GM23338 (cell line): Measurements from ENCODE around the gene MACO1. TPM values are rescaled to one million over a fixed set of nuclear protein-coding genes. Genes with fewer than 3 reads are reported as not detected.

Experiments
- ATAC-seq: fragments of 200-7000 bp; cut with Tn5 transposase; 3 replicates; pipeline ENCODE4 v1.9.1; 2020
- DNase-seq: peaks from one replicate; pipeline ENCODE4 v3.0.0-alpha.2; 2015; ENCODE audit warnings: low spot score
- H2AFZ ChIP-seq: fragments of 200-600 bp; sonication (generic); 2 replicates; pipeline ENCODE4 v1.8.0; 2016; ENCODE audit warnings: antibody characterized with exemption, mild to moderate bottlenecking, moderate library complexity
- H3F3A ChIP-seq: fragments of 200-600 bp; sonication (generic); replicated peaks from 2 replicates; pipeline ENCODE4 v1.8.0; 2017; ENCODE audit warnings: antibody characterized with exemption, mixed run types, low read depth
- H3K27ac ChIP-seq: fragments of 200-600 bp; sonication (generic); 2 replicates; pipeline ENCODE4 v1.6.1; 2016; ENCODE audit warnings: low read depth
- H3K27me3 ChIP-seq: fragments of 200-600 bp; sonication (generic); 2 replicates; pipeline ENCODE4 v1.8.0; 2016; ENCODE audit warnings: mild to moderate bottlenecking, mixed run types, moderate library complexity; ENCODE audit not compliant: insufficient read depth
- H3K36me3 ChIP-seq: fragments of 200-600 bp; sonication (generic); 2 replicates; pipeline ENCODE4 v1.8.0; 2016; ENCODE audit warnings: mild to moderate bottlenecking; ENCODE audit not compliant: insufficient read depth
- H3K4me1 ChIP-seq: fragments of 200-600 bp; sonication (generic); 2 replicates; pipeline ENCODE4 v1.8.0; 2016; ENCODE audit warnings: mild to moderate bottlenecking, moderate library complexity; ENCODE audit not compliant: insufficient read depth
- H3K4me2 ChIP-seq: fragments of 200-600 bp; sonication (generic); 2 replicates; pipeline ENCODE4 v1.7.1; 2017; ENCODE audit warnings: mixed run types
- H3K4me3 ChIP-seq: fragments of 200-600 bp; sonication (generic); 2 replicates; pipeline ENCODE4 v1.6.1; 2016; ENCODE audit warnings: mixed run types
- H3K79me2 ChIP-seq: fragments of 200-600 bp; sonication (generic); replicated peaks from 2 replicates; pipeline ENCODE4 v1.8.0; 2017; ENCODE audit warnings: mild to moderate bottlenecking; ENCODE audit not compliant: insufficient read depth
- H3K9me2 ChIP-seq: fragments of 200-600 bp; sonication (generic); 2 replicates; pipeline ENCODE4 v1.8.0; 2017; ENCODE audit not compliant: insufficient read depth
- H4K20me1 ChIP-seq: fragments of 200-600 bp; sonication (generic); replicated peaks from 2 replicates; pipeline ENCODE4 v1.8.0; 2017; ENCODE audit warnings: mild to moderate bottlenecking; ENCODE audit not compliant: insufficient read depth
- H3K27ac Mint-ChIP-seq: 2 replicates; pipeline ENCODE4 v1.8.0; 2020; ENCODE audit warnings: inconsistent platforms, mild to moderate bottlenecking, moderate library complexity, mixed read lengths
- H3K27me3 Mint-ChIP-seq: 3 replicates; pipeline ENCODE4 v1.8.0; 2022; ENCODE audit warnings: low read depth, mild to moderate bottlenecking, moderate library complexity, mixed read lengths, inconsistent platforms; ENCODE audit not compliant: insufficient read depth, poor library complexity
- H3K36me3 Mint-ChIP-seq: 3 replicates; pipeline ENCODE4 v1.8.0; 2021; ENCODE audit warnings: low read depth, mild to moderate bottlenecking, inconsistent platforms, moderate library complexity, mixed read lengths
- H3K4me1 Mint-ChIP-seq: 3 replicates; pipeline ENCODE4 v1.8.0; 2020; ENCODE audit warnings: mild to moderate bottlenecking, inconsistent platforms, mixed read lengths
- H3K4me3 Mint-ChIP-seq: 3 replicates; pipeline ENCODE4 v1.8.0; 2021; ENCODE audit warnings: moderate library complexity, mild to moderate bottlenecking, inconsistent platforms, mixed read lengths
- H3K9me3 Mint-ChIP-seq: 3 replicates; pipeline ENCODE4 v1.8.0; 2020; ENCODE audit warnings: moderate library complexity, mild to moderate bottlenecking, inconsistent platforms, mixed read lengths
- CTCF ChIP-seq, 2 experiments: fragments of 200-600 bp in 1 of 2; sonication (generic) in 1 of 2; conservative IDR thresholded peaks; 2 replicates each; pipeline versions ENCODE4 v1.5.1 to v1.6.1; 2016 to 2017; ENCODE audit warnings: antibody characterized with exemption in 2 of 2, low read depth in 2 of 2, mild to moderate bottlenecking in 2 of 2, moderate library complexity in 1 of 2
- ETS1 ChIP-seq: IDR thresholded peaks from 2 replicates; pipeline ENCODE4 v1.6.1; 2016; ENCODE audit warnings: antibody characterized with exemption
- EZH2phosphoT487 ChIP-seq: fragments of 200-600 bp; sonication (generic); IDR thresholded peaks from one replicate; pipeline ENCODE4 v1.8.1; 2018; ENCODE audit warnings: antibody characterized with exemption; ENCODE audit not compliant: unreplicated experiment
- JUNB ChIP-seq: IDR thresholded peaks from one replicate; pipeline ENCODE4 v1.6.1; 2016; ENCODE audit warnings: antibody characterized with exemption; ENCODE audit not compliant: unreplicated experiment
- POLR2AphosphoS5 ChIP-seq: IDR thresholded peaks from 2 replicates; pipeline ENCODE4 v1.6.1; 2016; ENCODE audit warnings: antibody characterized with exemption, low read depth
- REST ChIP-seq: IDR thresholded peaks from one replicate; pipeline ENCODE4 v1.6.1; 2018; ENCODE audit warnings: antibody characterized with exemption; ENCODE audit not compliant: unreplicated experiment
- STAT1 ChIP-seq: IDR thresholded peaks from one replicate; pipeline ENCODE4 v1.6.1; 2016; ENCODE audit warnings: antibody characterized with exemption; ENCODE audit not compliant: unreplicated experiment
- ZNF462 ChIP-seq: fragments of 250-450 bp; sonication (Bioruptor Pico); IDR thresholded peaks from 2 replicates; pipeline ENCODE4 v1.5.0; 2020; ENCODE audit warnings: mild to moderate bottlenecking, moderate library complexity
- polyA plus RNA-seq: library from polyadenylated mRNA; unstranded; fragments of >200 nt; fragmentation: Nextera tagmentation; extraction: Ambion mirVana; gene quantifications from 2 replicates; pipeline ENCODE4 v1.2.1, GENCODE V29; 2016
- total RNA-seq: library from RNA; depleted of rRNA; stranded (reverse); fragments of >200 nt; shearing (Covaris generic); gene quantifications from 2 replicates; pipeline ENCODE4 v1.2.3, GENCODE V29; 2014

MACO1 gene
- total and polyA plus RNA-seq, 2 experiments from 2014 or later = 9.8 to 10.6 TPM

GRCh38 chr1:25502957-25503356 lies 72.3 kb downstream of the MACO1 start:
- no peak for DNase-seq
- no peak overlapping the region for H3K4me3 Mint-ChIP-seq

More at GRCh38 chr1:25502957-25503356, 72.3 kb downstream of the MACO1 start:
- TF ChIP-seq CTCF (conservative IDR thresholded peaks at IDR 0.05; ENCODE audit: low read depth in 2 of 2) = no peak
- TF ChIP-seq STAT1 = no peak
- TF ChIP-seq POLR2AphosphoS5 = no peak
- no peak for TF ChIP-seq REST
- TF ChIP-seq JUNB = no peak
- TF ChIP-seq EZH2phosphoT487 = no peak
- TF ChIP-seq ETS1 = no peak
- no peak for TF ChIP-seq ZNF462 (CRISPR knock-in tag)
- H2AFZ ChIP-seq = no peak overlapping the region
- peaks cover 26% of the 10 kb centered on the region for H3K27me3 Mint-ChIP-seq
- peaks cover 3% of the 10 kb centered on the region; the same call in 2 of the 3 replicates for H3K9me3 Mint-ChIP-seq
- peaks cover 6% of the 10 kb centered on the region; the same call in 1 of the 2 replicates for H3K36me3 ChIP-seq
- ATAC-seq = no peak
- H3K27ac ChIP-seq = peak overlapping the region; percentile 61
- no peak overlapping the region for H3K27ac Mint-ChIP-seq
- no peaks in the 10 kb centered on the region for H3K27me3 ChIP-seq
- H3K4me1 Mint-ChIP-seq = peaks cover 45% of the 10 kb centered on the region
- H3K9me2 ChIP-seq = no peaks in the 10 kb centered on the region
- peak overlapping the region; percentile 55 for H3K4me2 ChIP-seq
- H3K4me1 ChIP-seq = peaks cover 34% of the 10 kb centered on the region
- no peaks in the 10 kb centered on the region for H3K79me2 ChIP-seq
- H4K20me1 ChIP-seq = no peaks in the 10 kb centered on the region
- no peak overlapping the region for H3K4me3 ChIP-seq
- no peaks in the 10 kb centered on the region; the same call in 2 of the 3 replicates for H3K36me3 Mint-ChIP-seq
- H3F3A ChIP-seq = no peaks in the 10 kb centered on the region; the same call in 1 of the 2 replicates
